ENCODE results near the gene PROZ. TPM values are rescaled to one million over a fixed set of nuclear protein-coding genes. Genes with fewer than 3 reads are reported as not detected.

Gene PROZ
- total and polyA plus RNA-seq, 2 of the 13 experiments (the other 11 are each of a cell fraction or from before 2014, with no cell fraction given), result 5.6 to 22.5 TPM

GRCh38 chr13:113209759-113210421 lies 51.4 kb downstream of the PROZ start (continued):
- TF ChIP-seq, protein P1, sequence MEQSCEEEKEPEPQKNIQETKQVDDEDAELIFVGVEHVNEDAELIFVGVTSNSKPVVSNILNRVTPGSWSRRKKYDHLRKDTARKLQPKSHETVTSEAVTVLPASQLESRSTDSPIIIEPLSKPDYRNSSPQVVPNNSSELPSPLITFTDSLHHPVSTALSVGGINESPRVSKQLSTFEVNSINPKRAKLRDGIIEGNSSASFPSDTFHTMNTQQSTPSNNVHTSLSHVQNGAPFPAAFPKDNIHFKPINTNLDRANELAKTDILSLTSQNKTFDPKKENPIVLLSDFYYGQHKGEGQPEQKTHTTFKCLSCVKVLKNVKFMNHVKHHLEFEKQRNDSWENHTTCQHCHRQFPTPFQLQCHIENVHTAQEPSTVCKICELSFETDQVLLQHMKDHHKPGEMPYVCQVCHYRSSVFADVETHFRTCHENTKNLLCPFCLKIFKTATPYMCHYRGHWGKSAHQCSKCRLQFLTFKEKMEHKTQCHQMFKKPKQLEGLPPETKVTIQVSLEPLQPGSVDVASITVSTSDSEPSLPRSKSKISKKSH (CRISPR knock-in tag; IDR thresholded peaks at IDR 0.05; ENCODE audit: borderline replicate concordance), result peak; percentile 81; the same call in 1 of the 2 replicates
- TF ChIP-seq BORCS8-MEF2B (CRISPR knock-in tag; IDR thresholded peaks at IDR 0.05) (peak; percentile 90), IKZF4 (CRISPR knock-in tag; IDR thresholded peaks at IDR 0.05; ENCODE audit: borderline replicate concordance, low read depth, not compliant biosample characterization) (peak; percentile 91), SSRP1 (CRISPR knock-in tag; IDR thresholded peaks at IDR 0.05) (no peak), ZNF234 (CRISPR knock-in tag; conservative IDR thresholded peaks at IDR 0.05) (peak; percentile 79; the same call in 1 of the 2 replicates), ZNF260 (CRISPR knock-in tag; IDR thresholded peaks at IDR 0.05; ENCODE audit: borderline replicate concordance, low read depth) (no peak), ZNF142 (CRISPR knock-in tag; IDR thresholded peaks at IDR 0.05) (peak; percentile 75; the same call in 1 of the 2 replicates), ZNF558 (CRISPR knock-in tag; IDR thresholded peaks at IDR 0.05; ENCODE audit: borderline replicate concordance) (peak; percentile 87; the same call in 1 of the 2 replicates), ZNF354B (CRISPR knock-in tag; IDR thresholded peaks at IDR 0.05) (0 out of 2 replicates have a peak, but pooled peaks have one; percentile 46), GABPB1 (CRISPR knock-in tag; IDR thresholded peaks at IDR 0.05) (peak; percentile 83), RBFOX2 (IDR thresholded peaks at IDR 0.05; ENCODE audit: low read depth, low read length) (peak; percentile 57), ZNF468 (CRISPR knock-in tag; IDR thresholded peaks at IDR 0.05) (no peak), BATF2 (CRISPR knock-in tag; IDR thresholded peaks at IDR 0.05) (0 out of 2 replicates have a peak, but pooled peaks have one; percentile 54)
- TF ChIP-seq, protein P2, sequence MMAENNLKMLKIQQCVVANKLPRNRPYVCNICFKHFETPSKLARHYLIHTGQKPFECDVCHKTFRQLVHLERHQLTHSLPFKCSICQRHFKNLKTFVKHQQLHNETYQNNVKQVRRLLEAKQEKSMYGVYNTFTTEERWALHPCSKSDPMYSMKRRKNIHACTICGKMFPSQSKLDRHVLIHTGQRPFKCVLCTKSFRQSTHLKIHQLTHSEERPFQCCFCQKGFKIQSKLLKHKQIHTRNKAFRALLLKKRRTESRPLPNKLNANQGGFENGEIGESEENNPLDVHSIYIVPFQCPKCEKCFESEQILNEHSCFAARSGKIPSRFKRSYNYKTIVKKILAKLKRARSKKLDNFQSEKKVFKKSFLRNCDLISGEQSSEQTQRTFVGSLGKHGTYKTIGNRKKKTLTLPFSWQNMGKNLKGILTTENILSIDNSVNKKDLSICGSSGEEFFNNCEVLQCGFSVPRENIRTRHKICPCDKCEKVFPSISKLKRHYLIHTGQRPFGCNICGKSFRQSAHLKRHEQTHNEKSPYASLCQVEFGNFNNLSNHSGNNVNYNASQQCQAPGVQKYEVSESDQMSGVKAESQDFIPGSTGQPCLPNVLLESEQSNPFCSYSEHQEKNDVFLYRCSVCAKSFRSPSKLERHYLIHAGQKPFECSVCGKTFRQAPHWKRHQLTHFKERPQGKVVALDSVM (CRISPR knock-in tag; IDR thresholded peaks at IDR 0.05), result no peak
- TF ChIP-seq, protein P3, sequence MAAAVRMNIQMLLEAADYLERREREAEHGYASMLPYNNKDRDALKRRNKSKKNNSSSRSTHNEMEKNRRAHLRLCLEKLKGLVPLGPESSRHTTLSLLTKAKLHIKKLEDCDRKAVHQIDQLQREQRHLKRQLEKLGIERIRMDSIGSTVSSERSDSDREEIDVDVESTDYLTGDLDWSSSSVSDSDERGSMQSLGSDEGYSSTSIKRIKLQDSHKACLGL (CRISPR knock-in tag; IDR thresholded peaks at IDR 0.05), result peak; percentile 94

Data from HepG2 (cell line).